ENCODE results near the gene GAS6. TPM values are rescaled to one million over a fixed set of nuclear protein-coding genes. Genes with fewer than 3 reads are reported as not detected.

GAS6 gene
- total RNA-seq, 4 donors from 2014 or later: 317 to 697 (median 547) TPM

GRCh38 chr13:113902481-113902880 lies 38.6 kb upstream of the GAS6 start:
- TF ChIP-seq CTCF (IDR thresholded peaks at IDR 0.05) (no peak), POLR2A (IDR thresholded peaks at IDR 0.05) (no peak), EP300 (IDR thresholded peaks at IDR 0.05) (no peak)
- Histone ChIP-seq H3K9me3 (no peaks in the 10 kb centered on the region), H3K4me3 (no peak overlapping the region), H3K4me1 (peaks cover 0 to 10% (median 0%) of the 10 kb centered on the region in 4 donors), H3K27me3 (no peaks in the 10 kb centered on the region), H3K36me3 (no peaks in the 10 kb centered on the region), H3K27ac (no peak overlapping the region)
- no peak for DNase-seq (ENCODE audit: low spot score in 2 of 2)
- 65 to 81% methylated on average over 2 of the region's 2 CpGs for WGBS, 2 donors

- Histone ChIP-seq H3K27ac (no peak overlapping the region), H3K9me3 (no peaks in the 10 kb centered on the region), H3K4me1 (peaks cover 0 to 10% (median 0%) of the 10 kb centered on the region in 4 donors), H3K4me3 (no peak overlapping the region), H3K36me3 (no peaks in the 10 kb centered on the region), H3K27me3 (no peaks in the 10 kb centered on the region)
- DNase-seq (ENCODE audit: low spot score in 2 of 2): no peak
- TF ChIP-seq POLR2A (IDR thresholded peaks at IDR 0.05): no peak
- no peak for TF ChIP-seq EP300 (IDR thresholded peaks at IDR 0.05)
- no peak for TF ChIP-seq CTCF (IDR thresholded peaks at IDR 0.05)
- WGBS, 2 donors: 89 to 91% methylated on average over 9 of the region's 9 CpGs
Measured at GRCh38 chr13:113901642-113902041, 37.8 kb upstream of the GAS6 start.

GRCh38 chr13:113901231-113901630 lies 37.4 kb upstream of the GAS6 start:
- H3K36me3 ChIP-seq: no peaks in the 10 kb centered on the region
- no peak overlapping the region for H3K4me3 ChIP-seq
- DNase-seq (ENCODE audit: low spot score in 2 of 2): no peak
- H3K27ac ChIP-seq: no peak overlapping the region
- H3K9me3 ChIP-seq: no peaks in the 10 kb centered on the region
- H3K27me3 ChIP-seq: no peaks in the 10 kb centered on the region
- H3K4me1 ChIP-seq: peaks cover 0 to 6% (median 0%) of the 10 kb centered on the region in 4 donors
- 75 to 88% methylated on average over 7 of the region's 7 CpGs for WGBS, 2 donors
- TF ChIP-seq CTCF (IDR thresholded peaks at IDR 0.05): no peak
- no peak for TF ChIP-seq POLR2A (IDR thresholded peaks at IDR 0.05)
- no peak for TF ChIP-seq EP300 (IDR thresholded peaks at IDR 0.05)

GRCh38 chr13:113900646-113901045 lies 36.8 kb upstream of the GAS6 start:
- no peak overlapping the region for H3K27ac ChIP-seq
- no peaks in the 10 kb centered on the region for H3K36me3 ChIP-seq
- no peaks in the 10 kb centered on the region for H3K9me3 ChIP-seq
- peaks cover 0 to 6% (median 0%) of the 10 kb centered on the region in 4 donors for H3K4me1 ChIP-seq
- no peak overlapping the region for H3K4me3 ChIP-seq
- TF ChIP-seq CTCF (IDR thresholded peaks at IDR 0.05): no peak
- TF ChIP-seq EP300 (IDR thresholded peaks at IDR 0.05): no peak
- no peak for TF ChIP-seq POLR2A (IDR thresholded peaks at IDR 0.05)
- H3K27me3 ChIP-seq: no peaks in the 10 kb centered on the region
- DNase-seq (ENCODE audit: low spot score in 2 of 2): no peak
- WGBS, 2 donors: 86 to 92% methylated on average over 10 of the region's 10 CpGs

GRCh38 chr13:113898391-113898790 lies 34.5 kb upstream of the GAS6 start:
- Histone ChIP-seq H3K36me3 (no peaks in the 10 kb centered on the region), H3K27ac (no peak overlapping the region), H3K27me3 (no peaks in the 10 kb centered on the region), H3K9me3 (peaks cover 0 to 3% (median 0%) of the 10 kb centered on the region in 4 donors), H3K4me1 (peaks cover 0 to 6% (median 0%) of the 10 kb centered on the region in 4 donors), H3K4me3 (no peak overlapping the region)
- 95% methylated on average over 15 of the region's 15 CpGs for WGBS, 2 donors
- TF ChIP-seq CTCF (IDR thresholded peaks at IDR 0.05): no peak
- TF ChIP-seq POLR2A (IDR thresholded peaks at IDR 0.05): no peak
- no peak for TF ChIP-seq EP300 (IDR thresholded peaks at IDR 0.05)
- no peak for DNase-seq (ENCODE audit: low spot score in 2 of 2)
